ENCODE data around the gene HOTAIR. TPM values are rescaled to one million over a fixed set of nuclear protein-coding genes. Genes with fewer than 3 reads are reported as not detected.
A peak's percentile ranks its signal among the peaks of the same experiment; 100 is the strongest.

HOTAIR gene
- total and polyA plus RNA-seq, 2 donors (not counting 1 experiment from before 2014, with no cell fraction given) = not detected

DNA sequence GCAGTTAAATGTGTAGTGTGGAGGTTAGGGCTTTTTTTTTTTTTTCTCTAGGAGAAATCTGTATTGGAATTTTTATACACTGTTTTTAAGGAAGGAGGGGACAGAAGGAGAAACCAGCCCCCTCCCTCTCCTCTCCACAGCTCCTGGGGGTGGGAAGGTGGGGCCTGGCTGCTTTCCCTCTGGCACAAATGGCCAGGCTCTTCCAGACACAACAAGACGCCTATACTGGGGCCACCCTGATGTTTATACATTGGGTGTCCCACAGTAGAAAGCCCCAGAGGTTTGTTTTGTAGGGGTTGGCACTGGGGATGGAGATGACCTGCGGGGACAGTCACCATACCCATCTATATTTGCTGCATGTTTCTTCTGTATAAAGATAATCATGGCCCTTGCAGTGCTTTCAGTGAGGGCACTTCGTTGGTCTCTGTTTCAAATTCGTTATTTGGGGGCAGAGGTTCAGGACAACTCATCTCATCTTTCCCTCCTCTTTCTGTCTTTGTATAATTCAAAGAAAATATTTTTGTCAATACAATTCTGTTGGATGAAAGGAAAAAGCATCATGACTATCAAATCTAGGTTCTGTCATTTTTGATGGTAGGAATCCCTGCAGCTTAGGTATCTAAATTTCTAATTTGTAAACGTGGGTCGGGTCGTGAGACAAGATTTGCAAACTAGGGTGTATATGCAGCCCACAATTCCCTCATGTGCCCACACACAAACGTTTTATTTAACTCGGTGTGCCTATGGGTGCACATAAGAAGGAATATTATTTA lies 2.3 kb upstream of the HOTAIR start:
- Histone ChIP-seq H3K4me2 (ENCODE audit: extremely low read depth, insufficient read depth, low read length) (no peak overlapping the region), H3K4me3 (replicated peaks in 1 of 4; ENCODE audit: control extremely low read depth in 1 of 4, insufficient read depth in 1 of 4, low read depth in 3 of 4, low read length in 4 of 4) (no peak overlapping the region), H3K79me2 (ENCODE audit: control insufficient read depth, insufficient read depth, low read length) (no peaks in the 10 kb centered on the region), H4K20me1 (ENCODE audit: control insufficient read depth, extremely low read depth, insufficient read depth, low read length) (no peaks in the 10 kb centered on the region), H3K27ac (ENCODE audit: insufficient read depth, low read length) (no peak overlapping the region), H3K36me3 (ENCODE audit: control insufficient read depth, insufficient read depth, low read length) (no peaks in the 10 kb centered on the region), H2AFZ (ENCODE audit: low read length) (no peak overlapping the region), H3K4me1 (ENCODE audit: control insufficient read depth, extremely low read depth, insufficient read depth, low read length) (no peaks in the 10 kb centered on the region), H3K9me3 (ENCODE audit: control insufficient read depth, insufficient read depth, low read depth, low read length) (no peaks in the 10 kb centered on the region), H3K27me3 (ENCODE audit: control insufficient read depth, insufficient read depth, low read length) (peaks cover 92% of the 10 kb centered on the region), H3K9ac (ENCODE audit: insufficient read depth, low read length) (no peak overlapping the region)
- DNase-seq (ENCODE audit: low read depth in 2 of 2) = no peak
- TF ChIP-seq EZH2 (IDR thresholded peaks at IDR 0.05; ENCODE audit: low read length, missing control alignments) (no peak), CTCF (conservative IDR thresholded peaks at IDR 0.05 in 1 of 2, IDR thresholded peaks at IDR 0.05 in 1 of 2; ENCODE audit: low read depth in 1 of 2, low read length in 2 of 2) (no peak)

GRCh38 chr12:53976172-53976822 lies 1.5 kb upstream of the HOTAIR start:
- Histone ChIP-seq H3K79me2 (ENCODE audit: control insufficient read depth, insufficient read depth, low read length) (no peaks in the 10 kb centered on the region), H3K9ac (ENCODE audit: insufficient read depth, low read length) (no peak overlapping the region), H3K27ac (ENCODE audit: insufficient read depth, low read length) (no peak overlapping the region), H4K20me1 (ENCODE audit: control insufficient read depth, extremely low read depth, insufficient read depth, low read length) (no peaks in the 10 kb centered on the region), H3K4me2 (ENCODE audit: extremely low read depth, insufficient read depth, low read length) (no peak overlapping the region), H3K4me3 (replicated peaks in 1 of 4; ENCODE audit: control extremely low read depth in 1 of 4, insufficient read depth in 1 of 4, low read depth in 3 of 4, low read length in 4 of 4) (no peak overlapping the region), H3K4me1 (ENCODE audit: control insufficient read depth, extremely low read depth, insufficient read depth, low read length) (no peaks in the 10 kb centered on the region), H2AFZ (ENCODE audit: low read length) (no peak overlapping the region), H3K36me3 (ENCODE audit: control insufficient read depth, insufficient read depth, low read length) (no peaks in the 10 kb centered on the region), H3K27me3 (ENCODE audit: control insufficient read depth, insufficient read depth, low read length) (peaks cover 92% of the 10 kb centered on the region), H3K9me3 (ENCODE audit: control insufficient read depth, insufficient read depth, low read depth, low read length) (no peaks in the 10 kb centered on the region)
- TF ChIP-seq CTCF (conservative IDR thresholded peaks at IDR 0.05 in 1 of 2, IDR thresholded peaks at IDR 0.05 in 1 of 2; ENCODE audit: low read depth in 1 of 2, low read length in 2 of 2) (no peak), EZH2 (IDR thresholded peaks at IDR 0.05; ENCODE audit: low read length, missing control alignments) (no peak)
- DNase-seq (ENCODE audit: low read depth in 2 of 2) = no peak

GRCh38 chr12:53975479-53976152 lies 862 bp upstream of the HOTAIR start:
- H3K9ac ChIP-seq (ENCODE audit: insufficient read depth, low read length) = no peak overlapping the region
- no peak overlapping the region for H2AFZ ChIP-seq (ENCODE audit: low read length)
- H3K27me3 ChIP-seq (ENCODE audit: control insufficient read depth, insufficient read depth, low read length) = peaks cover 92% of the 10 kb centered on the region
- no peak overlapping the region for H3K27ac ChIP-seq (ENCODE audit: insufficient read depth, low read length)
- no peaks in the 10 kb centered on the region for H3K9me3 ChIP-seq (ENCODE audit: control insufficient read depth, insufficient read depth, low read depth, low read length)
- no peaks in the 10 kb centered on the region for H3K4me1 ChIP-seq (ENCODE audit: control insufficient read depth, extremely low read depth, insufficient read depth, low read length)
- no peaks in the 10 kb centered on the region for H3K36me3 ChIP-seq (ENCODE audit: control insufficient read depth, insufficient read depth, low read length)
- no peak for DNase-seq (ENCODE audit: low read depth in 2 of 2)
- H3K4me3 ChIP-seq (replicated peaks in 1 of 4; ENCODE audit: control extremely low read depth in 1 of 4, insufficient read depth in 1 of 4, low read depth in 3 of 4, low read length in 4 of 4) = no peak overlapping the region
- no peak overlapping the region for H3K4me2 ChIP-seq (ENCODE audit: extremely low read depth, insufficient read depth, low read length)
- H3K79me2 ChIP-seq (ENCODE audit: control insufficient read depth, insufficient read depth, low read length) = no peaks in the 10 kb centered on the region
- no peak for TF ChIP-seq CTCF (conservative IDR thresholded peaks at IDR 0.05 in 1 of 2, IDR thresholded peaks at IDR 0.05 in 1 of 2; ENCODE audit: low read depth in 1 of 2, low read length in 2 of 2)
- TF ChIP-seq EZH2 (IDR thresholded peaks at IDR 0.05; ENCODE audit: low read length, missing control alignments) = peak; percentile 85
- no peaks in the 10 kb centered on the region for H4K20me1 ChIP-seq (ENCODE audit: control insufficient read depth, extremely low read depth, insufficient read depth, low read length)
